Measurements from ENCODE around the gene LMO1. TPM values are rescaled to one million over a fixed set of nuclear protein-coding genes. Genes with fewer than 3 reads are reported as not detected.

The LMO1 gene
- total and polyA plus RNA-seq, 2 of the 13 experiments (the other 11 are each of a cell fraction or from before 2014, with no cell fraction given), result not detected

DNA sequence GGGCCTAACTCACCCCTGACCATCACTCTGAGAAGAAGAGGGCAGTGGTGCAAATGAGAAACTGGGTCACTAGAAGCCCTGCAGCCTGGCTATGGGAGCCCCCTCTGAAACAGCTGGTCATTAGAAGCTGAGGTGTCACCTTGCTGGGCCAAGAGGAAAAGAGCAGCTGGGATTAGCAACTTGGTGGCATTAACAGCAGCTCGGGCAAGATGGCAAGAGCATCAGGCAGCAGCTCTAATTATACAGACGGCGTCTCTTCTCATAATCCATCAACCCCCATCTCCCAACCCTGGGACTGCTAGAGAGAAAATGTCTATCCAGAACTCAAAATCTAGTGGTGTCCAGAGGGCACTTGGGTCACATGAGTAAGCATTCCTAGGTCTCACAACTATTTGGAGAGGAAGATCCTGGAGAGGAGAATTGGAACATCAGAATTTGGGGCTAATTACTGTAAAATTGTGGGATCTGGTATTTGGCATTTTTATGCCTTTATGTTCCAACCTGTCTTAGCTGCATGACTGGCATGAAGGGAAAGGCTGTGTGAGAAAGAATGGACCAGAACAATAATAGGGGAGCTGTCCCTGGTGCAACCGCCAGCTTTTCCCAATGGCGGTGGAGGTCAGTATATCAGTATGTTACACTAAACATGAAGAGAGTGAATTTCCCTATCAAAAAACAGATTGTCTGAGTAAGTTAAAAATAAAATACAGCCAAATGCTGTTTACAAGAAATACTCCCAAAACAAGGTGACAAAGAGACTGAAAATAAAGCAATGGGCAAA is 7.6 kb upstream of the LMO1 start:
- no peaks in the 10 kb centered on the region for H4K20me1 ChIP-seq (ENCODE audit: insufficient read depth, low read length)
- no peak for ATAC-seq
- WGBS (ENCODE audit: low lambda C conversion rate), result 38% methylated on average over 5 of the region's 5 CpGs
- no peaks in the 10 kb centered on the region for H3K79me2 ChIP-seq (ENCODE audit: insufficient read depth, low read length)
- H3K36me3 ChIP-seq (replicated peaks in 1 of 2; ENCODE audit: control insufficient read depth in 1 of 2, insufficient read depth in 2 of 2, low read length in 2 of 2), result no peaks in the 10 kb centered on the region
- TF ChIP-seq RBAK (CRISPR knock-in tag; IDR thresholded peaks at IDR 0.05), result no peak
- TF ChIP-seq BORCS8-MEF2B (CRISPR knock-in tag; IDR thresholded peaks at IDR 0.05), result no peak
- TF ChIP-seq ZNF496 (CRISPR knock-in tag; IDR thresholded peaks at IDR 0.05; ENCODE audit: insufficient replicate concordance), result no peak
- TF ChIP-seq NFIB (CRISPR knock-in tag; IDR thresholded peaks at IDR 0.05; ENCODE audit: borderline replicate concordance), result no peak
- no peak for TF ChIP-seq ZNF782 (CRISPR knock-in tag; IDR thresholded peaks at IDR 0.05; ENCODE audit: borderline replicate concordance)
- no peak for TF ChIP-seq KMT2B (CRISPR knock-in tag; IDR thresholded peaks at IDR 0.05)
- H3K9ac ChIP-seq (ENCODE audit: insufficient read depth, low read depth, low read length), result no peak overlapping the region
- no peaks in the 10 kb centered on the region for H3K4me1 ChIP-seq (ENCODE audit: insufficient read depth, low read length)
- no peak overlapping the region for H2AFZ ChIP-seq (ENCODE audit: low read length)
- in situ Hi-C loops (cut with HindIII; ENCODE audit: extremely low pct_ligation_motif_present, low pct_unique_long_range_greater_than_20kb) (no loop called here), intact Hi-C loops (cut with micrococcal nuclease; ENCODE audit: unreplicated experiment) (no loop called here)
- no peak for FAIRE-seq
- H3K27ac ChIP-seq (ENCODE audit: extremely low read length, insufficient read depth, low read length), result no peak overlapping the region
- H3K9me3 ChIP-seq (ENCODE audit: low read length), result no peaks in the 10 kb centered on the region
- ChIA-PET POLR2A (no interaction called here), CTCF (ENCODE audit: low intra/inter-chr PET ratio, low total read pairs) (no interaction called here)
- no peak for DNase-seq (ENCODE audit: low spot score)
- peaks cover 6 to 40% of the 10 kb centered on the region in 2 experiments; a peak in 4 of 5 replicates for H3K27me3 ChIP-seq (ENCODE audit: control insufficient read depth in 1 of 2, insufficient read depth in 2 of 2, low read length in 2 of 2)
- no peak overlapping the region for H3K4me3 ChIP-seq (replicated peaks in 1 of 3; ENCODE audit: insufficient read depth in 1 of 3, low read depth in 2 of 3, low read length in 3 of 3)
- no TSS peak for BruUV-seq (replicated peaks)
- H3K4me2 ChIP-seq (ENCODE audit: low read depth, low read length), result no peak overlapping the region

DNA sequence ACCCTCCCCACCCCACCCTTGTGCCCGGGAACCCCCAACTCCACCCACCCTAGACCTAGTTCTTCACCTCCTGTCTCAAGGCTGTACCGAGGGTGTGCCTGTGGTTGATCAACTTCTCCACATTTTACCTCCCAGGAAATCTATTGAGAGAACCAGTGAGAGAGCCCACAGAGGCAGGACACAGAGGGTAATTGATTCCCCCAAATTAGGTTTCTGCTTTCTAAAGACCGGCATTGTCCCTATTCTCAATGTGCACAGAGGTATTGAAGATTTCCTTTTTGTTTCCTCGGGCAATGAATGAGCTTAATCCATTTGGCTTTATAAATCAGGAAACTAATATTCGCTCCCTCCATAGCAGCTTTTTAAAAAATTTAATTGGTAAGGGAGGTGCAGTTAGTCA is 6.0 kb upstream of the LMO1 start:
- peaks cover 6 to 52% of the 10 kb centered on the region in 2 experiments; a peak in 4 of 5 replicates for H3K27me3 ChIP-seq (ENCODE audit: control insufficient read depth in 1 of 2, insufficient read depth in 2 of 2, low read length in 2 of 2)
- TF ChIP-seq AKAP8 (CRISPR knock-in tag; IDR thresholded peaks at IDR 0.05), result no peak
- TF ChIP-seq, protein P1, sequence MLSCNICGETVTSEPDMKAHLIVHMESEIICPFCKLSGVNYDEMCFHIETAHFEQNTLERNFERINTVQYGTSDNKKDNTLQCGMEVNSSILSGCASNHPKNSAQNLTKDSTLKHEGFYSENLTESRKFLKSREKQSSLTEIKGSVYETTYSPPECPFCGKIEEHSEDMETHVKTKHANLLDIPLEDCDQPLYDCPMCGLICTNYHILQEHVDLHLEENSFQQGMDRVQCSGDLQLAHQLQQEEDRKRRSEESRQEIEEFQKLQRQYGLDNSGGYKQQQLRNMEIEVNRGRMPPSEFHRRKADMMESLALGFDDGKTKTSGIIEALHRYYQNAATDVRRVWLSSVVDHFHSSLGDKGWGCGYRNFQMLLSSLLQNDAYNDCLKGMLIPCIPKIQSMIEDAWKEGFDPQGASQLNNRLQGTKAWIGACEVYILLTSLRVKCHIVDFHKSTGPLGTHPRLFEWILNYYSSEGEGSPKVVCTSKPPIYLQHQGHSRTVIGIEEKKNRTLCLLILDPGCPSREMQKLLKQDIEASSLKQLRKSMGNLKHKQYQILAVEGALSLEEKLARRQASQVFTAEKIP (CRISPR knock-in tag; IDR thresholded peaks at IDR 0.05; ENCODE audit: borderline replicate concordance), result no peak
- TF ChIP-seq HNF4G (IDR thresholded peaks at IDR 0.05; ENCODE audit: borderline replicate concordance, low read depth, low read length), result no peak
- no peak for TF ChIP-seq HNF4G (CRISPR knock-in tag; IDR thresholded peaks at IDR 0.05; ENCODE audit: borderline replicate concordance, low read depth)
- H3K9ac ChIP-seq (ENCODE audit: insufficient read depth, low read depth, low read length), result no peak overlapping the region
- ATAC-seq (no peak), FAIRE-seq (no peak), DNase-seq (ENCODE audit: low spot score) (no peak)
- no peaks in the 10 kb centered on the region for H3K79me2 ChIP-seq (ENCODE audit: insufficient read depth, low read length)
- ChIA-PET POLR2A (no interaction called here), CTCF (ENCODE audit: low intra/inter-chr PET ratio, low total read pairs) (no interaction called here)
- no peak overlapping the region for H2AFZ ChIP-seq (ENCODE audit: low read length)
- no peak overlapping the region for H3K4me3 ChIP-seq (replicated peaks in 1 of 3; ENCODE audit: insufficient read depth in 1 of 3, low read depth in 2 of 3, low read length in 3 of 3)
- no peak overlapping the region for H3K27ac ChIP-seq (ENCODE audit: extremely low read length, insufficient read depth, low read length)
- intact Hi-C loops (cut with micrococcal nuclease; ENCODE audit: unreplicated experiment), result no loop called here
- BruUV-seq (replicated peaks), result no TSS peak
- H3K4me2 ChIP-seq (ENCODE audit: low read depth, low read length), result no peak overlapping the region
- H3K4me1 ChIP-seq (ENCODE audit: insufficient read depth, low read length), result no peaks in the 10 kb centered on the region
- H4K20me1 ChIP-seq (ENCODE audit: insufficient read depth, low read length), result no peaks in the 10 kb centered on the region
- WGBS (ENCODE audit: low lambda C conversion rate), result 12% methylated on average over 5 of the region's 5 CpGs
- H3K9me3 ChIP-seq (ENCODE audit: low read length), result no peaks in the 10 kb centered on the region
- no peaks in the 10 kb centered on the region for H3K36me3 ChIP-seq (replicated peaks in 1 of 2; ENCODE audit: control insufficient read depth in 1 of 2, insufficient read depth in 2 of 2, low read length in 2 of 2)
- in situ Hi-C loops (cut with HindIII; ENCODE audit: extremely low pct_ligation_motif_present, low pct_unique_long_range_greater_than_20kb), result loop anchor here (10.0 kb wide), 1 partner anchor 265 kb away; no protein-coding TSS in a partner anchor

All from HepG2 (cell line).